ENCODE measurements around the gene ITGAE.

The ITGAE gene

GRCh38 chr17:3691617-3692067, 109.3 kb downstream of the ITGAE start:
- Histone ChIP-seq H3K36me3 (ENCODE audit: control insufficient read depth, insufficient read depth, low read length) (no peaks in the 10 kb centered on the region), H3K4me3 (ENCODE audit: low read length) (no peak overlapping the region), H3K27me3 (ENCODE audit: control insufficient read depth, insufficient read depth, low read length) (peaks cover 31% of the 10 kb centered on the region), H3K9me3 (ENCODE audit: control insufficient read depth, low read length) (no peaks in the 10 kb centered on the region), H3K4me1 (ENCODE audit: control insufficient read depth, insufficient read depth, low read length) (peaks cover 10% of the 10 kb centered on the region), H3K9ac (ENCODE audit: low read length) (no peak overlapping the region)

GRCh38 chr17:3690094-3690715, 110.8 kb downstream of the ITGAE start:
- H3K36me3 ChIP-seq (ENCODE audit: control insufficient read depth, insufficient read depth, low read length), result no peaks in the 10 kb centered on the region
- H3K9me3 ChIP-seq (ENCODE audit: control insufficient read depth, low read length), result no peaks in the 10 kb centered on the region
- H3K4me1 ChIP-seq (ENCODE audit: control insufficient read depth, insufficient read depth, low read length), result peaks cover 3% of the 10 kb centered on the region
- H3K4me3 ChIP-seq (ENCODE audit: low read length), result no peak overlapping the region
- H3K27me3 ChIP-seq (ENCODE audit: control insufficient read depth, insufficient read depth, low read length), result peaks cover 19% of the 10 kb centered on the region
- no peak overlapping the region for H3K9ac ChIP-seq (ENCODE audit: low read length)

DNA sequence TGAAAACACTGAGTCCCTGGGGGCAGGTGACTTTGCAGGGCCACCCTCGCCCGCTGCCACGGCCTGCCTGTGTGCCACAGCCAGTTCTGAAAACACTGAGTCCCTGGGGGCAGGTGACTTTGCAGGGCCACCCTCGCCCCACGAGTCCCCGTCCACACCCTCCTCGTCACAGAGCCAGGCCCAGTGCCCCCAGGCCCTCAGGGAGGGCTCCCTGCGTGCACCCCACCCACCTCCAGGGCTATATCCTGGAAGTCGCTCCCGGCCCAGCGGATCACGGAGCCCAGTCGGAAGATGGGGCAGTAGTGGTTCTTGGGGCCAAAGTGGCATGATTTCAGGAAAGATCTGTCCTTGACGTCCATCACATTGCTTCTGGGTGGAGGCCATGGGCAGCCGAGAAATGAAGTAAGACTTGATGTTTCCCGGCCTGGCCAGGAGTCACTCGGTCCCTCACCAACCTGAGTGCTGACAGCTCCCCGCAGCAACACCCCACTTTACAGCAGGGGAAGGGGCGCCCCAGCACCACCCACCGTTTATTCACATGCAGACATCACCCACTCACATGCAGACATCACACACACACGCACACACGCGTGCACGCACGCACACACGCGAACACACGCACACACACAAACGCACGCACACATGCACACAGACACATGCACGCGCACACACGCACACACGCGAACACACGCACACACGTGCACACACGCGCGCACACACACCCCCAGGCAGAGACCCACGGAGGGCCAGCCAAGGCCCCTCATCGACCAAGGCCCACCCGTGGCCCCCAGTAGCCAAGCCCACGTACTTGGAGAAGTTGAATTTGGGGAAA, 111.5 kb downstream of the ITGAE start:
- no peak overlapping the region for H3K4me3 ChIP-seq (ENCODE audit: low read length)
- no peaks in the 10 kb centered on the region for H3K36me3 ChIP-seq (ENCODE audit: control insufficient read depth, insufficient read depth, low read length)
- H3K27me3 ChIP-seq (ENCODE audit: control insufficient read depth, insufficient read depth, low read length), result peaks cover 18% of the 10 kb centered on the region

GRCh38 chr17:3688852-3689261, 112.1 kb downstream of the ITGAE start:
- no peak overlapping the region for H3K9ac ChIP-seq (ENCODE audit: low read length)
- no peaks in the 10 kb centered on the region for H3K9me3 ChIP-seq (ENCODE audit: control insufficient read depth, low read length)
- no peak overlapping the region for H3K4me3 ChIP-seq (ENCODE audit: low read length)
- H3K36me3 ChIP-seq (ENCODE audit: control insufficient read depth, insufficient read depth, low read length), result no peaks in the 10 kb centered on the region
- no peaks in the 10 kb centered on the region for H3K4me1 ChIP-seq (ENCODE audit: control insufficient read depth, insufficient read depth, low read length)
- peaks cover 22% of the 10 kb centered on the region for H3K27me3 ChIP-seq (ENCODE audit: control insufficient read depth, insufficient read depth, low read length)

More for the DNA sequence above, 111.5 kb downstream of the ITGAE start:
- H3K9ac ChIP-seq (ENCODE audit: low read length), result no peak overlapping the region
- no peaks in the 10 kb centered on the region for H3K4me1 ChIP-seq (ENCODE audit: control insufficient read depth, insufficient read depth, low read length)
- H3K9me3 ChIP-seq (ENCODE audit: control insufficient read depth, low read length), result no peaks in the 10 kb centered on the region

DNA sequence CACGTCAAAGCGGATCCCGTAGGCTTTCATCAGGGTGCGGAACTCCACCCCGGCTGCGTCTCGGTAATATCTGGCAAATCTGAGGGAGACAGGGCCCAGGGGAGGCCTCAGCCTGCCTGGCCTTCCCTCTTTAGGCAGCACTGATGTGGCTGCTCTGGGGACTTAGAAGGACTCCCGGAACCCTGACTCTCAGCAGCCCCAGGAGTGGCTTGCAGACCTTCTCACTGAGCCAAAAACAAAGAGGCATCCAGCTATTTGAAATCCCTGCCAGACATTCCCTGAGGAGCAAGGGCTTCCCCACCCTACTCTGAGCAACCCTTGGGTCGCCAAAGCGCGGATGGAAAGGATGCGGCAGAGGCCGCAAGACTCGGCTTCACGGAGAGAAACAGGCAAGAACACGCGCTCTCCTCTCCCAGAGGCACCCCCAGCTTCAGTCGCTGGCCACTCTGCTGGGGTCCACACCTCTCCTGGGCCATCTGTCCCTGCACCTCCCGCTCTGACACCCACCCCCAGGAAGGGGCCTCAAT, 112.9 kb downstream of the ITGAE start:
- H3K36me3 ChIP-seq (ENCODE audit: control insufficient read depth, insufficient read depth, low read length), result no peaks in the 10 kb centered on the region
- H3K4me3 ChIP-seq (ENCODE audit: low read length), result no peak overlapping the region
- H3K4me1 ChIP-seq (ENCODE audit: control insufficient read depth, insufficient read depth, low read length), result no peaks in the 10 kb centered on the region
- H3K27me3 ChIP-seq (ENCODE audit: control insufficient read depth, insufficient read depth, low read length), result peaks cover 28% of the 10 kb centered on the region
- H3K9me3 ChIP-seq (ENCODE audit: control insufficient read depth, low read length), result no peaks in the 10 kb centered on the region
- H3K9ac ChIP-seq (ENCODE audit: low read length), result no peak overlapping the region

DNA sequence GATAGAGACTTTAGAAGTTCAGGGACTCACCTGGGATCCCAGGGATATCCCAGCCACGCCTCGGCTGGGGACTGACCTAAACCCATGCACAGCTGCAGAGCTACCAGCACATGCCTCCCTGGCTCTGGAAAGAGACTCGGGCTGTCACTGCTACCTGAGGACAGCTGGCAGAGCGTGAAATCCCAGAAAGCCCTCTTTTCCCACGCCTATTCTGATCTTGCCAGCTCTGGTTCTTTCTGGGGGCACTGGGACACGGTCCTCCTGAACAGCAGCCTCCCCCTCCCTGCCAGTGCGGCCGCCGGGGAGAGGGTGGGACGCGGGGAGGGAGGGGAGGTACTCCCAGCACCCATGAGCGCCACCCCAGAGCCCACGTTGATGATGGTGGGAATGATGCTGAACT, 115.8 kb downstream of the ITGAE start:
- Histone ChIP-seq H3K4me3 (ENCODE audit: low read length) (no peak overlapping the region), H3K27me3 (ENCODE audit: control insufficient read depth, insufficient read depth, low read length) (peaks cover 35% of the 10 kb centered on the region), H3K9ac (ENCODE audit: low read length) (no peak overlapping the region), H3K4me1 (ENCODE audit: control insufficient read depth, insufficient read depth, low read length) (no peaks in the 10 kb centered on the region), H3K9me3 (ENCODE audit: control insufficient read depth, low read length) (no peaks in the 10 kb centered on the region), H3K36me3 (ENCODE audit: control insufficient read depth, insufficient read depth, low read length) (no peaks in the 10 kb centered on the region)

DNA sequence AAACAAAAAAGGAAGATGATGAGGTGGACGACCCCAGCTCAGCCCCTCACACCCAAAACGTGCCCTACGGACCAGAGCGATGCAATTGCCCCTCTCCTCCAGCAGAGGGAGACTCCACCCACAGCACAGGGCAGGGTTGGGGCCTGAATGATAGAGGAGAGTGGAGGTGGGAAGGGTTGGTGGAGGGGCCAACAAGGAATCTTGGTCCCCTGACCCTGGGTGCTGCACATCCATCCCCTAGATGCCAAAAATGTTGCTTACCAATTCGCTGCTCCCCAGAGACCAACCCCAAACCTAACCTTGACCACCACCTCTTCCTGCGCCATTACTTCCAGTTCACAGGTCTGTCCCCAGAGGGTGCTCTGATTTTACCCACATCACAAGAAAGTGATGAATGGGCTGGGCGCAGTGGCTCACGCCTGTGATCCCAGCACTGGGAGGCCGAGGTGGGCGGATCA, 117.9 kb downstream of the ITGAE start:
- Histone ChIP-seq H3K4me3 (ENCODE audit: low read length) (no peak overlapping the region), H3K9me3 (ENCODE audit: control insufficient read depth, low read length) (no peaks in the 10 kb centered on the region), H3K4me1 (ENCODE audit: control insufficient read depth, insufficient read depth, low read length) (peaks cover 12% of the 10 kb centered on the region), H3K36me3 (ENCODE audit: control insufficient read depth, insufficient read depth, low read length) (no peaks in the 10 kb centered on the region), H3K27me3 (ENCODE audit: control insufficient read depth, insufficient read depth, low read length) (peaks cover 35% of the 10 kb centered on the region), H3K9ac (ENCODE audit: low read length) (no peak overlapping the region)

- Histone ChIP-seq H3K4me1 (ENCODE audit: control insufficient read depth, insufficient read depth, low read length) (peaks cover 16% of the 10 kb centered on the region), H3K4me3 (ENCODE audit: low read length) (no peak overlapping the region), H3K9me3 (ENCODE audit: control insufficient read depth, low read length) (no peaks in the 10 kb centered on the region), H3K9ac (ENCODE audit: low read length) (no peak overlapping the region), H3K36me3 (ENCODE audit: control insufficient read depth, insufficient read depth, low read length) (no peaks in the 10 kb centered on the region), H3K27me3 (ENCODE audit: control insufficient read depth, insufficient read depth, low read length) (peaks cover 35% of the 10 kb centered on the region)
Measured at GRCh38 chr17:3682033-3682432, 119.0 kb downstream of the ITGAE start.

DNA sequence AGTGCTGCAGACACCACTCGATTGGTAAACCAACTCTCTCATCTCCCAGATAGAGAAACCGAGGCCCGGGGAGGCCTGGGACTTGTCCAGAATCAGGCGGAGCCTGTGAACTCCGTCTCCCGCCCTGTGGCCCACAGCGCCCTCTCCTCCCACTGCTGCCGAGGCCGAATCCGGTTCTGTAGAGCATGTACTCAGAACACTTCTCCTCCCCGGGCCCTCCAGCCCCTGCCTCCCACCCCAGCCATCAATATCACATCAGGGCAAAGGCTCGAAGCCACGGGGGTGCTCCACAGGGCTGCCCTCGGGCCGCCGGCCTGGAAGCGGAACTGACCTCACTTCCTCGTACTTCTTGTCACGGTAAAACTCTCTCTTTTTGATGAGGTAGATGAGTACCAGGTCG, 119.4 kb downstream of the ITGAE start:
- H3K36me3 ChIP-seq (ENCODE audit: control insufficient read depth, insufficient read depth, low read length), result no peaks in the 10 kb centered on the region
- H3K9ac ChIP-seq (ENCODE audit: low read length), result no peak overlapping the region

DNA sequence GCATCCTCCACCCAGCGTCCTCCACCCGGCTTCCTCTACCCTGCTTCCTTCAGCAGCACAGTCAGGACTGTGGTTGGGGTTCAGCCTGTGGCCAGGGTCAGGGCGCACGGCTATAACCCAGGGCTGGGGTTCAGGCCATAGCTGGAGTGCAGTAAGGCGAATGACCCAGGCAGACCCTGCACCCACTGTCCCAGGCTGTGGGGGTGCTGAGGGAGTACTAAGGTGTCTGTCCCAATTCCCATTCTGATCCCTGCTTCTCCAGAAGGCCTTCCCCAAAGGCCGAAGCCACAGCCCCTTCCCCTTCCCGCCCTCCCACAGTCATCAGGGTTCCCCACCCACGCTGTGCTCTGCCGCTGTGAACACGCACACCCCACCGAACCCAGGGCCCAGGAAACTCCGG, 119.9 kb downstream of the ITGAE start:
- Histone ChIP-seq H3K36me3 (ENCODE audit: control insufficient read depth, insufficient read depth, low read length) (no peaks in the 10 kb centered on the region), H3K9me3 (ENCODE audit: control insufficient read depth, low read length) (no peaks in the 10 kb centered on the region), H3K4me1 (ENCODE audit: control insufficient read depth, insufficient read depth, low read length) (peaks cover 16% of the 10 kb centered on the region), H3K27me3 (ENCODE audit: control insufficient read depth, insufficient read depth, low read length) (peaks cover 35% of the 10 kb centered on the region), H3K9ac (ENCODE audit: low read length) (no peak overlapping the region), H3K4me3 (ENCODE audit: low read length) (no peak overlapping the region)

More for the DNA sequence above, 119.4 kb downstream of the ITGAE start:
- Histone ChIP-seq H3K4me1 (ENCODE audit: control insufficient read depth, insufficient read depth, low read length) (peaks cover 16% of the 10 kb centered on the region), H3K9me3 (ENCODE audit: control insufficient read depth, low read length) (no peaks in the 10 kb centered on the region), H3K4me3 (ENCODE audit: low read length) (no peak overlapping the region), H3K27me3 (ENCODE audit: control insufficient read depth, insufficient read depth, low read length) (peaks cover 35% of the 10 kb centered on the region)

DNA sequence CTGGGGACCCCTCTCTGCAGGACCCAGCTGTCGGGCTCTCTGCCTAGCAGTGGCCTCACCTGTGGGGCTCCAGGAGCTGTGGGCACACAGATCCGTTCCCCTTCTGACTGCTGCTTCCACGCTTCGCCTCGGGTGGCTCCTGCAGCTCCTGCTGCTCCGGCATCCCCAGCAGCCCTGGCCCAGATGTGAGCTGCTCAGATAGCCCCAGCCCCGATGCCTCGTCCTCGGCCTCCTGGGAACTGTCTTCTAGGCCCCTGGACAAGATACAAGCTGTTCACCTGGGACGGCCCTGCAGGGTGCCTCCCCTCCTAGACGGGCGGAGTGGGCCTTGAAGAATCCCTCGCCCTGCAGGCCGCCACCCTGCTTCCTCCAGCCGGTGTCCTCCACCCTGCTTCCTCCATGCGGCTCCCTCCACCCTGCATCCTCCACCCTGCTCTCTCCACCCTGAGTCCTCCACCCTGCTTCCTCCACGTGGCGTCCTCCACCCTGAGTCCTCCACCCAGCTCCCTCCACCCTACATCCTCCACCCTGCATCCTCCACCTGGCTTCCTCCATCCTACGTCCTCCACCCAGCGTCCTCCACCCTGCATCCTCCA, 121.4 kb downstream of the ITGAE start:
- H3K9ac ChIP-seq (ENCODE audit: low read length), result no peak overlapping the region
- H3K9me3 ChIP-seq (ENCODE audit: control insufficient read depth, low read length), result no peaks in the 10 kb centered on the region
- no peaks in the 10 kb centered on the region for H3K36me3 ChIP-seq (ENCODE audit: control insufficient read depth, insufficient read depth, low read length)
- H3K27me3 ChIP-seq (ENCODE audit: control insufficient read depth, insufficient read depth, low read length), result peaks cover 29% of the 10 kb centered on the region
- no peak overlapping the region for H3K4me3 ChIP-seq (ENCODE audit: low read length)
- H3K4me1 ChIP-seq (ENCODE audit: control insufficient read depth, insufficient read depth, low read length), result peaks cover 16% of the 10 kb centered on the region
